ENCODE data around the gene SPACA5.
"Not testable (repeated sequence)": the region's sequence is repeated elsewhere in the genome, so short reads cannot be mapped to it uniquely, and the experiment has no call there.

SPACA5 gene

DNA sequence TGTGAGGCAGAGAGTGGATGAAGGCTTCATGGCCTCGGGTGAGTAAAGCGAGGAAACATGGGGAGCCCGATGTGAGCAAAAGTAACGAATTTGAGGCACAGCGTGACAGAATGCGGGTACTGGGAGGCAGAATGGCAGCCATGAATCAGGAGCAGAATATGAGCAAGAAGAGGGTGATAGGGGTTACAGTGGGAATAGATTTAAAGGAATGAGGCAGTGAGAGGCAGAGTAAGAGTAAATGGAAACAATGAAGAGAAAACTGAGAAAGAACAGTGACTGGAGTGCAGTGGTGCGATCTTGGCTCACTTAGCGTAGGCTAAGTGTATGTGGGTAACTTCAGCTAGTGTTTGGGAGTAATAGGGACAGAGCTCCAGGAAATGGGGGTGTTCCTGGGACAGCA lies at the start of gene SPACA5:
SPACA5 (plus strand) TSS at position 301 of the 400 bp plus-strand sequence. CDS start 815 bp downstream, outside the sequence.
- not testable (repeated sequence) for H3K4me3 ChIP-seq

DNA sequence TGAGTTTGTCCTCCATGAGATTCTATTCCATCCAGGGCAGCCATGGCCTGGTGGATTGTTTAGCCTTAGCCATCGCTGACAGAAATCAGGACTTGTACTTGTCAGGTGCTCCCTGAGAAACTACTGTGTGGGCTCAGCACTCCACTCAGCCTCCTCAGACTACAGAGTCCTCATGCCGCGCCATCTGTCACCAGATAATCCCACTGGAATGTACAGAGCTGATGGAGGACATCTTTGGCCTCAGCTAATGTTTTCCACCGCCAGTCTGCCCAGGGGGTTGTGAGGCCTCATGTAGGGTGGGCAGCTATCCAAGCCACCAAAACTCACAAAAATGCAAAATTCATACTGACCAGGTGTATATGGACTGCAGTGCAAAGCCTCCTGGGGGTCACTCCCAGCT lies 48.6 kb upstream of the SPACA5 start:
- not testable (repeated sequence) for H3K27ac ChIP-seq, H3K4me3 ChIP-seq

More for the DNA sequence above, at the start of gene SPACA5:
- not testable (repeated sequence) for H3K27ac ChIP-seq

DNA sequence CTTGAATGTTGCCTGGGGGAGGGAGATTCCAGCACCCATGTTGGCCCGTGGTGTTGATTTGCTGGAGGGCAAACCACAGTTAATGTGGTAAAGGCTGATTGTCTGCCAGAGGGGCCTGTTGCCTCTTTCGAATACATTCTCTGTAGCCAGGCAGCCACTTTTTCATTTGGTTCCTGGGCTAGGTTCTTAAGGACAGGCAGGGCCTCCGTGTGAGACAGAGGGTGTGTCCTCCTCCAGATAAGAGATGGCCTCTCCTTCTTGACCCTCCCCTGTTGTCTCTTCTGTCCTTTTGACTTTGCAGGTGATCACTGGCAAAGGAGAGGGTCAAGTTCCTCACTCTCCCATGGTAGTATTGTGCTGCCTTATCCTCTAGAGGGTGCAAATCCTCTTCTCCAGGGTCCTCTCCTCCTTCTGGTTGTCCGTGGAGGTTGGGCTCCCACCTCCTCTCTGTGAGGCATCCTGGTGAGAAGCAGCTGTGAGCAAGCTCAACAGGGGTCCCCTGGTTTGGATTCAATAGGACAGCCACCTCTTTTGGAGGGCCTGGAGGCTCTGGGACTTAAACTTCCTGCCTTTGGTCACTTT lies 47.9 kb upstream of the SPACA5 start:
- Histone ChIP-seq H3K27ac (no peak overlapping the region), H3K4me3 (no peak overlapping the region)

GRCh38 chrX:47960406-47960805 lies 46.4 kb upstream of the SPACA5 start:
- Histone ChIP-seq H3K4me3 (no peak overlapping the region), H3K27ac (no peak overlapping the region)

DNA sequence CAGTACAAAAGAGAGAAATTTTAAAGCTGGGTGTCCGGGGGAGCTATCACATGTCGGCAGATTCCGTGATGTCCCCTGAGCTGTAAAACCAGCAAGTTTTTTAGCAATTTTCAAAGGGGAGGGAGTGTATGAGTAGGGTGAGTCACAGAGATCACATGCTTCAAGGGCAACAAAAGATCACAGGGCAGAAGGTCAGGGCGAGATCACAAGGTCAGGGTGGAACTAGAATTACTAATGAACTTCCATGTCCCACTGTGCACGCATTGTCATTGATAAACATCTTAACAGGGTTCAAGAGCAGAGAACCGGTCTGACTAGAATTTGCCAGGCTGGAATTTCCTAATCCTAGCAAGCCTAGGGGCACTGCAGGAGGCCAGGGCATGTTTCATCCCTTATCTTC lies 45.0 kb upstream of the SPACA5 start:
- not testable (repeated sequence) for H3K27ac ChIP-seq, H3K4me3 ChIP-seq

- not testable (repeated sequence) for H3K27ac ChIP-seq, H3K4me3 ChIP-seq
Measured at GRCh38 chrX:47965526-47965925, 41.3 kb upstream of the SPACA5 start.

DNA sequence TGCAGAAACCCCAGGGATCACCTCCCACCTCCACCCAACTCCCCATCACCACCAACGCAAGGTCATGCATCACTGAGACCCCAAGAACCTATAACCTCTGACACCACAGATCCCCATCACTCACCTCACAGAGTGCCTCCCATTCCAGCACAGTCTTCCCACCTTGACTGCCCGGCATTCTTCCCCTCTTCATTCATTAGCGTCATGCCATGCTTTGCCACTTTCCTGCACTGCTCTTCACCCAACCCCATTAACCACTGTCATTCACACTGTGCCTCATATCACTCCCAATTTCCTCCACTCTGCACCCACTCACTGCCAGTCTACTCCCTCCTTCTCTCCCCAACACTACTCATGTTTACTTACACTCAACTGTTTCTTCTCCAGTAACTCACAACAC lies 33.6 kb upstream of the SPACA5 start:
- Histone ChIP-seq H3K4me3 (no peak overlapping the region), H3K27ac (no peak overlapping the region)

GRCh38 chrX:47976254-47977151 lies 30.3 kb upstream of the SPACA5 start:
- Histone ChIP-seq H3K4me3 (no peak overlapping the region), H3K27ac (no peak overlapping the region)

DNA sequence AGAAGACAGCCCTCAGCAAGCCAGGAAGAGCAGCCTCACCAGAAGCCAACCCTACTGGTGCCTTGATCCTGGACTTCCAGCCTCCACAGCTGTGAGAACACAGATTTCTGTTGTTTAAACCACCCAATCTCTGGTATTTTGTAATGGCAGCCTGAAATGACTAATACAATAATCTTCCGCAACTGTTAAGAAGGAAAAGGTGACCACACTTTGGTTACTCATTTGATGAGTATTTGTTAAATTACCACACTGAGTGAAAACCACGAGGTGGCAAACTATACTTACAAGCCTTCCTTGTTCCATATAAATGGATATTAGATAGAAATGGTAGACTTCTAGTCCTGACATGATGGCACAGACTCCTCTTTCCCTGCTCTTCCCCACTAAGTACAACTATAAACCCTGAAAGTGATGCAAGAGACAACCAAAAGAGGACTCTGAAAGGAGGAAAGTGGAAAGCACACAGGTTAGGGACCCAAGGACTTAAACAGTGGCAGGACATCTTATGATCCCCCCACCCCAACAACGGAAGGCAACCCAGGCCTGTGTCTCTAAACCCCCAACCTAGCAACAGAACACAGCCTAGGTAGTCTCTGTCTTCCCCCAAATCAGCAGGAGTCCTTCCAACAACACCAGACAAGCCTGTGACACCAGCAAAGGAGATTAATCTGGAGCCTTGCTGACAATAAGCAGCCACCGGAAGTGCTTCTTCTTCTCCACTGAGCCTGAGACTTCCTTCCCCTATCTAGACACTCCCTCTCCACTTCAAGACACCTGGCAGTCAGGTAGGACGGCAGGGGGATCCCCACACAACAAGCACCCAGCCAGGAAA lies 15.3 kb upstream of the SPACA5 start:
- no peak overlapping the region for H3K4me3 ChIP-seq
- H3K27ac ChIP-seq = no peak overlapping the region

DNA sequence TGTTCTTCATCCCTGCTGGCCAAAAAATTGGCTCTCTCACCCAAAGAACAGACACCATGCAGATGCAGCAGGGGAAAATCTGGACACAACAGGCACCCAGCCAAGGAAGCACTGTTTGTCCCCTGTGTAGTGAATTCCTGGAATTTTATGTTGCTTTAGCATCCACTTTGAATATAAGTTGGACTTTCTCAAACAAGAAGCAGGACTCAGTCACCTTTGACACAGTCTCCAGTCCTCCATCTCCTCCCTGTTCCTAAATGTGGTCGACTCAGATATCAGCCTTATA lies 14.8 kb upstream of the SPACA5 start:
- H3K27ac ChIP-seq = no peak overlapping the region
- H3K4me3 ChIP-seq = no peak overlapping the region

DNA sequence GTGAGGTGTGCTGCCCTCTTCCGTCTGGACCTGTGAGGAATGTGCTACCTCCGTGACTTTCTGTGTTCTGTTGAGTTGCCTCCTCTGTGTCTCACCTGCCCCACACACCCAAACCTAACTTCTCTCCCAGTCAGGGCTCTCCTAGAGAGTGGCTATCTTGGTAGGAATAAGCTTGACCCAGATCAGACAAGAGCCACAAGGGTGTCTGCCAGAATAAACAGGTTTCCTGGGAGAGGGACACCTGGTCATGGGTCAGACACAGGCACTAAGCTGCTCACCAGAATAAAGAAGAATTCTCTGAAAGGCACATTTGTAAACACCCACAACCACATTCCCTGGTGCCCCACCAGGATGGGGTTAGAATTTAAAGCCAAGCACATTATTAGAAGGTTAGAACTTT lies 14.1 kb upstream of the SPACA5 start:
- Histone ChIP-seq H3K4me3 (no peak overlapping the region), H3K27ac (no peak overlapping the region)

DNA sequence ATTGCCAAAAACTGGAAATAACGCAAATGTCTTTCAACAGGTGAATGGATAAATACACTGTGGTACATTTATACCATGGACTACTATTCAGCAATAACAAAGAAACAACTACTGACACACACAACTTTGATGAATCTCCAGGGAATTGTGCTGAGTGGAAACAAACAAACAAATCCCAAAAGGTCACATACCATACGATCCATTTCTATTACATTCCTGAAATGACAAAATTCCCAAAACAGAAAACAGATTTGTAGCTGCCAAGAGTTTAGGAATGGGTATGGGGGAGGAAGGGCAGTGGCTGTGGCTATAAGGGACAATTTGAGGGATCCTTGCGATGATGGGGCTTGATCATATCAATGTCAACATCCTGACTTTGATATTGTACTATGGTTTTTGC lies 5.5 kb upstream of the SPACA5 start:
- H3K27ac ChIP-seq = no peak overlapping the region
- no peak overlapping the region for H3K4me3 ChIP-seq

- Histone ChIP-seq H3K27ac (no peak overlapping the region), H3K4me3 (no peak overlapping the region)
Measured at GRCh38 chrX:48002319-48002718, 4.5 kb upstream of the SPACA5 start.

GRCh38 chrX:48002929-48003328 lies 3.9 kb upstream of the SPACA5 start:
- peak overlapping the region; percentile 35 to 56 (median 46) for H3K4me3 ChIP-seq
- peak overlapping the region in 7 of 21 experiments; percentile 72 to 87 (median 79) for H3K27ac ChIP-seq

- Histone ChIP-seq H3K27ac (peak overlapping the region in 20 of 21 experiments; percentile 32 to 87 (median 72)), H3K4me3 (peak overlapping the region; percentile 35 to 56 (median 46))
Measured at GRCh38 chrX:48003367-48003757, 3.4 kb upstream of the SPACA5 start.

DNA sequence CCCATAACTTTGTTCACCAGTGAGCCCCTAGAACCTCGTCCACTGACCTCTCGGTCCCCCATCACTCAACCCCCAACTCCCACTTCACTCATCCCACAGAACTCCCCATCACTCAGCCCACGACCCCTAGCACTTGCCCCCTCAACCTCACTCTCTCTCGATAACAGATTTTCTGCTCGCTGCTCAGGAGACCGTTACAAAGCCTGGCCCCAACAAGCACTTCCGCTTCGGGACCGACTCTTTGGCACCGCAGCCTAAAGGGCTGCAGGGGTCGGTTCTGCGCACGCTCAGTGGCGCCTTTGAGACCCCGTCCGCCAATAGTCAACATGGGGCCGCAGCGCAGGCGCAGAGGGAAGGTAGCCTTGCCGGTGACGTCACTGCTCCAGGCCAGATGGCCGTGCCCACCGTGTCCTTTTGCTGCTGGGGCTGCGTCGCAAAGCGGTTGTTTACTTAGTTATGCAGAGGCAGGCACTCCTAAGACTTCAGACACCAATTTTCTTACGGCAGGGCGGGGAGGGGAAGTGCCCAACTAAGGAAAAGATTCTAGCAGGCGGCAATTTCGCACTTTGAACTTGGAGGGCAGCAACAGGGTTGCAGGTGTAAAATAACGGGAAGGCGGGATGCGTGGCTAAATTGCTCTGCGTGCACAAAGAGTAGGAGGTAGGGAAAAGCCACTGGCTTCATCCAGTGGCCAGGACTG lies 2.9 kb upstream of the SPACA5 start, which contains the start of gene ZNF182:
ZNF182 (minus strand) TSS at position 232 of the 700 bp plus-strand sequence. CDS start 1,380 bp downstream, outside the sequence.
- peak within 1 kb of the TSS; percentile 35 to 56 (median 46) for H3K4me3 ChIP-seq
- peak within 1 kb of the TSS in 20 of 21 experiments; percentile 32 to 87 (median 72) for H3K27ac ChIP-seq

GRCh38 chrX:48009445-48009960 lies 2.7 kb downstream of the SPACA5 start:
- not testable (repeated sequence) for H3K4me3 ChIP-seq, H3K27ac ChIP-seq

- H3K27ac ChIP-seq, H3K4me3 ChIP-seq: not testable (repeated sequence)
Measured at GRCh38 chrX:48016583-48017310, 10.0 kb downstream of the SPACA5 start.

- not testable (repeated sequence) for H3K27ac ChIP-seq, H3K4me3 ChIP-seq
Measured at GRCh38 chrX:48019892-48020291, 13.1 kb downstream of the SPACA5 start.
